Activated gamma-delta T cell treated with Interleukin-2 at 50 U/mL for 16 hours (primary cell): ENCODE measurements around the gene XYLT1.
A peak's percentile ranks its signal among the peaks of the same experiment; 100 is the strongest.

ENCODE experiments used
- DNase-seq: peaks from one replicate; pipeline ENCODE4 v3.0.0-alpha.2; 2020

Gene XYLT1

DNA sequence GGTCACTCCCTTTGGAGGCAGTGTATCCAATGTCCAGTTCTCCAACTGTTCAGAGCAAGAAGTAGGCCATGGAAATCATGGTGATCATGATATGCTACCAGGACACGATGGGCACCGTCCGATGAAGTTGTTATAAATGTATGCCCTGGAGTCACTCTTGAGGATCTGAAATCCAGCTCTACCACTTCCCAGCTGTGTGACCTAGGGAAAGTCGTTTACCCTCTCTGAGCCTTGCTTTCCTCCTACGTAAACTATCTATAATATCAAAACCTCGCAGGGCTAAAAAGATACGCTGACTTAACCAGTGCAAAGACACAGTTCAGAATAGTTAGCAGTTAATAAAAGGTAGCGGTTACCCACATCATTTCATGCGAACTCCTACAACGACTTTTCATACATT is 194.2 kb downstream of the XYLT1 start:
- no peak for DNase-seq

DNA sequence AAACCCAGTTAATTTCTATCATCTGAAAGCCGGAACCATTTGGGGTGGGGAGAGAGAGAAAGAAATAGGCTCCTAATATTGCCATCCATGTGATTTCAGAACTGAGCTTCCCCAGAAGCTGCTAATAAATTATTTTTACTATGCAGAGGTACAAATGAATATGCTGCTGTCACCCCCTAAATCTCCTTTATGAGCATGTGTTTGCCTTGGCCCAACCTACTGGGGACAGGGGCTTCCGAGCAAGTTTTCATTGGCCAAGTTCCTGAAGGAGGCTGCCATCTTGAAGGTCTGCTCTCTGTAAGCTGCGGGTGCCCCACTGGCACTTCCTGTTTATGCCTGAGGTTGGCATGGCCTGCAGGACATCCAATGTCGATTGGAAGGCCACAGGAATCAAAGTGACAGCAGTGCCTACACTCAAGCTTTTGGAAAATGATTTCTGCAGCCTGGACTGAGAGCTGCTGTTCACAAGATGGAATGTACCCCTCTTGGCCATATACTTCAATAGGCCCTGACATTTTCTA is 194.7 kb downstream of the XYLT1 start:
- DNase-seq, result no peak

DNA sequence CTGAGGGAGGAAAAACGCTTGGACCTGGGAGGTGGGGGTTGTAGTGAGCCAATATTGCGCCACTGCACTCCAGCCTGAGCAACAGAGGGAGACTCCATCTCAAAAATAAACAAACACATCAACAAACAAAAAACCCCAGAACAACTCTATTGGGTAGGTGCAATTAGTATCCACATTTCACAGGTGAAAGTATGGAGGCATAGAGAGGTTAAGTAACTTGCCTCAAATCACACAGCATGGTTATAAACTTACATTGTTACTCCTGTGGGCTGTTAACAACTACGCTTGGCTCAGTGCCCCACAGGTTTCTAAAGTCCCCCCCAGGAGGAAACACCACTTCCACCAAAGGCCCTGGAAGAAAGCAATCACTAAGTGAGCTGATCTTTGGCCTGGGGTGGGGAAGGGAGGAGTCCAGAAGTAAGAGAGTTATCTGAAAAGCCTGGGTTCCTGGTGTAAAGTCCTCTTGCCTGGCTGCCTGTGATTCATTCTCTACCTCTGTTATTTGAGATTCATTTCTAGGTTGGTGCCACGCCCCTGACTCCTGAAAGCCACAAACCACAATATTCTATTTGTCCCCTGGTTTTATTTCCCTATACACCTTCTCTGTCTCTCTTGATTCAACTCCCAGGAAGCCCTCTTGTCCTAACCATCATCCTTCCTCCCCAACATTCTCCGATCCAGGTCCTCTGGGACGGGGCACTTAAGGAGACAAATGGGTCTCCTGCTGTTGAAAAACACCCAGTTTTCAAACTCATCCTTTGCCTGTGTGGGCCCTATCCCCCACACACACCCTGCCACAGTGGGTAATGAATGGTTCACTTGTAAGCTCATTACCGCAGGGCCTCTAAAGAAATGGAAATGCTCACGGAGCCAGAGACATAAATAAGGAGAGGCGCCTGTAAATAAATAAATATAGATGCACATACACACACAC is 195.4 kb downstream of the XYLT1 start:
- no peak for DNase-seq

DNA sequence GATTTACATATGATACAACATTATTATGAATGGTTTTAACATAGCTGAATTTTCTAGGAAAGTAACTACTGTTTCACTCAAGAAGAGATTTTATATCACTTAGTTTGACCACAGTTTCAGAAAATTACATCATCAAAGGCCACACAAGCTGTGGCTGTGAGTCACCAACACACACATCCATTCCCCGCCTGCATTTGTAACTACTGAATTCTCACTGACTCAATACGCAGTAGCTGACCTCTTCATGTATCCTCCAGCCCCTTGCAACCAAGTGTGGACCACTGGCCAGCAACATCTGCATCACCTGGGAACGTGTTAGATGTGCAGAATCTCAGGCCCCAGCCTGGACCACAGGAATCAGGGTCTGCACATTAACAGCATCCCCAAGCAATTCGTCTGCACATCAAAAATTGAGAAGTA is 197.6 kb downstream of the XYLT1 start:
- DNase-seq, result peak; percentile 10

DNA sequence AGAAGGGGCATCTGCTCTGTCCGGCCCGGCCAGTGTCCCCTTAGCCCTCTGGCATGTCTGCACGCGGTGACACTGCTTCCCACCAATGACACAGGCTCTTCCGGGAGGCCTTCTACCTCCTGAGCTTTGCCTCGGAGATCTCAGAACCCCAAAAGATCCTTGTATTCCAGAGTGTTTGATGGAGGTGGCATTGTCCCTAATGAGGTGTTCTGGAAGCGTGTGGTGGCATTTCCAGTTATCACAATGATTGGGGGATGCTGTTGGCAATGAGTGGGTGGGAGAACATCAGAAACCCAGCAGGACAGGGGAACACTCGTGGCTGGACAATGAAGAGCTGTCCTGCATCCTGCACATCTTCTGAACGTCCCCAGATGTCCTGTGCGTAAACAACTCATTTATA is 198.0 kb downstream of the XYLT1 start:
- no peak for DNase-seq

DNA sequence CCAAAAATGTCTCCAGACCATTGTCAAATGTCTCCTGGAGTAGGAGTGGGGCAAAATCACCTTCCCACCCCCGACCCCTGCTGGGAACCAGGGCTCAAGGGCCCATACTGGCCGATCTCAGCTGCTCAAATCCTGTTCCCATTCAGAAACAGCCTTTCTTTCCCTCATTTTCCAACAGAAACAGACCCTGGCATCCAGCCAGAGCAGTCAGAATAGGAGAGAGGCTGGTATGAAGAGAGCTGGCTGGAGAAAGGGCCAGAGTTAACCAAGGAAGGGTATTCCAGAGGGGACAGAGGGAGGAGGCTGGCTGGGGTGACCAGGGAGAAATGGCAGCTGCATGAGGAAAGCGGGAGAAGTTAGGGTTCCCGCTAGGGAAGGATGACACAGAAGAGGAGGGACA is 199.1 kb downstream of the XYLT1 start:
- DNase-seq, result no peak

DNA sequence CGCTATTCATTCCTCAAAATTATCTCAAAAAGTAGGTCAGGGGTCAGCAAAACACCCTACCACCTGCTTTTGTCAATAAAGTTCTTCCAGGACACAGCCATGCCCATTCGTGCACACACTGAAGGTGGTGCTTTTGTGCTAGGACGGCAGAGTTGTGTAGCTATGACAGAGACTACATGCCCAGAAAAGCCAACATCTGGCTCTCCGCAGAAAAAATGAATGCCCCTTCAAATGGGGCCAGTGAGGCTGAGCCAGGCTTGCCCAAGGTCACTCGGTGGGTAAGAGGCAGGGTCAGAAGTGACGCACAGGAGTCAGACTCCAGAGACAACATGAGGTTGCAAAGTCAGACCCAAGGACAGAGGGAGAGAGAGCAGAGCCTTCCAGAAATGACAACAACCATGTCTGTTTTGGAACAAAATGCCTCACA is 200.1 kb downstream of the XYLT1 start:
- no peak for DNase-seq

DNA sequence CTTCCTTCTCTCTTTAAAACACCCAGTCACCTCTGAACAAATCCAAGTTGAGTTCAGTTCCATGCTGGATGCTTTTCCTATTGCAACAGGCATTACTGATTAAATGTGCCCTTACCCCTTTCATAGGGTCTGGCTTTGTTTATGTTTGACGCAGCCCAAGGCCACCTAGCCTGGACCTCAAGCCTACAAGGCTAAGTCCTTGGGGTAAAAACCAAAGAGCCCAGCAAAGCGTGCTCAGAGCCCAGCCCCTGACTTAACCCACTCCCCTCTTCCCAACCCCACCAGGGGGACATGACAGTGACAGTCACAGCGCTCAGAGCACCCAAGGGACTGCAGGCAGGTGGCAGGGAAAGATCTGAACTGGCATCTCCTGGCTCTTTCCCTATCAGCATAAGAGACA is 200.6 kb downstream of the XYLT1 start:
- DNase-seq, result no peak

DNA sequence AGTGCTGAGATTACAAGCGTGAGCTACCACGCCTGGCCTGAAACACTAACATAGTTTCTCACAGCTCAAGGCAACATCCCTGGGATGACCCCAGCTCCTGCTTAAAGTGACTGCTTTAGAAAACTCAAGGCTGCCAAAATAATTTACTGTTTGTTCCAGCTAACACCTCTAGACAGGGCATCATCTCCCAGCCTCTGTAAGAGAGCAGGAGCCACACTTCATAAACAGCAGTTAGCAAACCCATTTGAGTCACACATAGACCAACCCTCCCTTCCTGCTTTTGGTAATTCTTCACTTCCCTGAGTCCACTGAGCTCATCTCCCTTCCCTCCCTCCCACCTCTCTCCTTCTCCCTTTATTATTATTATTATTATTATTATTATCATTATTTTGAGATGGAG is 201.3 kb downstream of the XYLT1 start:
- DNase-seq, result no peak

DNA sequence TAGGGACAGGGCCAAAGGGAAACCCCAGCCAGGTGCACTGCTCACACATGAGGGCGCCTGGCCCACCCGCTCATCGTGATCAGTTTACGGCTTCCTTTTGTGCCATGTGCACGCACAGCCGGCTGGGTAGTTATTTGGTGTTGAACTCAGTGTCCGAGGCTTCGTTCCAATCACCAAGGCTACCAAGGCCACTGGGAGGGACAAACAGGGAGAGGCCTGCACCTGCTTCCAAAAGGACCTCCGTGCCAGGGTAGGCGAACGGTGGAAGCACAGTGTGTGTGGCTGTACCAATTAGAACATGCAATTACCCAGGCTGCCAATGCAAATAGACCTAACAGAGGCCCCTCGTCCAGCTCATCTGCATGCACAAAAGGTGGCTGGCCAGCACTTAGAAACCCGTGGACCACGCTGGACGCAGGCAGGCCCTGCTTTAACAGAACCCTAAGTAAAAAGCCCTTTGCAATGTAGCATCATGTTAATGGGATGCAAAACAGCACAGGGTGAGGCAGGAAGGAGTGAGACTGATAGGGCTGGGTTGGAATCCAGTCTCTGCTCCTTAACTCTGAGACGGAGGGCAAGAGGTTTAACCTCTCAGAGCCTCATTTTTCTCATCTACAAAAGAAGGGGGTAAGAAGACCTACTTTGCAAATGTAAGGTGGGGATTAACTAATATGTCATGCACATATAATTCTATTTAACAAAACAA is 204.0 kb downstream of the XYLT1 start:
- DNase-seq, result no peak

DNA sequence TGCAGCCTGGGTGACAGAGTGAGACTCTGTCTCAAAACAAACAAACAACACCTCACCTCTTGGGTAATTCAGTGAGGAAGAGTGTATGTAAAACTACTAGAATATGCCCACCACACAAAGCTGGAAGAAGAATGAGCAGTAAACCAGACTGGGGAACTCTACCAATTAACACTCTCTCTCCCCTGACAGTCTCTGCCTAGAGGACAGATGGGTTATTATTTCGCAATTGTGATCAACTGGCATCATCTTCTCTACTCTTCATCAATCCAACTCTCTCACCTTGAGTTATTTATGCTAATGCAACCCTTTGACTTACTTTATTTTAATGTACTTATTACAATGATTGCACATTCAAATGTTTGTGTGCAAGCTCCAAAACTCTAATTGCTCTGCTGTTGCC is 205.6 kb downstream of the XYLT1 start:
- no peak for DNase-seq

DNA sequence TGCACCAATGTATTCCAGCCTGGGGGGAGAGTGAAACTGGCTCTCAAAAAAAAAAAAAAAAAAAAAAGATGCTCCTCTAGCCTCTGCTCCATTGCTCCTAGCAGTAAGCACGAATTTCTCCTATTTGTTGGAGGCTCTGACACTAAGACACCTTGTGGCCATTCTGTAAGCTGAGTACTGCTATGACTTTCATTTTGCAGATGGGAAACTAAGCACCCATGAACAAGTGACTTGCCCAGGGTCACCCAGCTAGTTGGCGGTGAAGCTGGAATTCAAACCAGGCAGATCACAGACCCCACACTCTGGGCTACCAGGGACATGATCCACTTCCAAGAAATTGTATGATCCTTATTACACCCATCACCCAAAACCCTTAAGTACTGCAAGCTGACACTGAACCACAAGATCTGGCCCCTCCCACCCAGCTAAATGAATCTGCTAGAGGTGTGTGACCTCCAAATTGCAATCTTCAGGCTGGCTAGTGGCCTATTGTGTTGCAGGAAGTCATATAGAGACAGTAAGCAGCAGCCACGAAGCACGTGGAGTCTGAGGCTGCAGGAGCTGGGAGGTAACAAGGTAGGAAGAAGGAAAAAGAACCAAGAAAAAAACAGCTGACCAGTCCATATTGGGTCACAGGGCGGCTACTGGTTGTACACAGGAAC is 209.4 kb downstream of the XYLT1 start:
- no peak for DNase-seq

DNA sequence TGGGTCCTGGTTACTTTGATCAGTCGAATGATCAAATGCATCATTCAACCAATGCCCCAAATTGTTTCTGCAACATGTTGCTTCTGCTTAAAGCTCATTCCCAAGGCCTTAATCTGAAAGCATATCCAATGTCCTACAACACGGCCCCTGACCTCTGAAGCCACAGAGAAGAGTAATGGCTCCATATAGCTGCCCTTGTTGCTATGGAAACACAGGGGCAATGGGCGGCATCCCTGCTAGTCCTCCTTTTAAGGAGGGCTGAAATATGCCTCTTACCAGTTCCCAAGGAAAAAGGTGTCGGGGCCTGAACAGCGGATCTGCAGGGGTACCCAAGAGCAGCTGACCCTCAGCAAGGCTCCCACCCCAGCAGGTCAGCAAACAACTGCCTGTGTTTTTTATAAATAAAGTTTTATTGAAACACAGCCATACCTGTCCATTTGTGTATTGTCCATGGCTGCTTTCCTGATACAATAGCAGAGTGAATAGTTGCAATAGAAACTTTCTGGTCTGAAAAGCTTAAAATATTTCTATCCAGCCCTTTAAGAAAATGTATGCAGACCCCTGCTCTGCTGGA is 210.4 kb downstream of the XYLT1 start:
- DNase-seq, result no peak

DNA sequence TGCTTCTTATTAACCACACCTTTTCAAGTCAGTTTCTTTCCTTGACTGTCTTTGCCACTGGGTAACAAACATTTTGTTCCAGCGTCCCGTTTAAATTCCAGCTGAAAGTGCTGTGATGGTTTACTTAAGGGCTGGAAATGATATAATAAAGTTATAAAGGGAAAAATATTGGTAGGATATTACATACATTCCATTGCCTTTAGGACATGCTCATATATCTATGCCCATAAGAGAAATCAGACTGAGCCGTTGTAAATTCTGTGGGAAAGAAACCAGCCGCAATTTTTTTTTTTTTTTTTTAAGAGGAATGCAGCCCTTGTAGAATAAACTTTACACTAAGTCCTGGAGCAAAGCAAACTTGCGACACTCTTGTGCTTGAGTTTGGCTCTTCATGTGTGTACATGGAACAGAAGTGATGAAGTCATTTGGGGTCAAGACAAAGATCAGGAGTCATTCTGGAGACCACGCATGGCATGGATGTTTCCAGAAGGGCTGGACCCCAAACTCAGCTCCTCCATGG is 210.9 kb downstream of the XYLT1 start:
- no peak for DNase-seq

DNA sequence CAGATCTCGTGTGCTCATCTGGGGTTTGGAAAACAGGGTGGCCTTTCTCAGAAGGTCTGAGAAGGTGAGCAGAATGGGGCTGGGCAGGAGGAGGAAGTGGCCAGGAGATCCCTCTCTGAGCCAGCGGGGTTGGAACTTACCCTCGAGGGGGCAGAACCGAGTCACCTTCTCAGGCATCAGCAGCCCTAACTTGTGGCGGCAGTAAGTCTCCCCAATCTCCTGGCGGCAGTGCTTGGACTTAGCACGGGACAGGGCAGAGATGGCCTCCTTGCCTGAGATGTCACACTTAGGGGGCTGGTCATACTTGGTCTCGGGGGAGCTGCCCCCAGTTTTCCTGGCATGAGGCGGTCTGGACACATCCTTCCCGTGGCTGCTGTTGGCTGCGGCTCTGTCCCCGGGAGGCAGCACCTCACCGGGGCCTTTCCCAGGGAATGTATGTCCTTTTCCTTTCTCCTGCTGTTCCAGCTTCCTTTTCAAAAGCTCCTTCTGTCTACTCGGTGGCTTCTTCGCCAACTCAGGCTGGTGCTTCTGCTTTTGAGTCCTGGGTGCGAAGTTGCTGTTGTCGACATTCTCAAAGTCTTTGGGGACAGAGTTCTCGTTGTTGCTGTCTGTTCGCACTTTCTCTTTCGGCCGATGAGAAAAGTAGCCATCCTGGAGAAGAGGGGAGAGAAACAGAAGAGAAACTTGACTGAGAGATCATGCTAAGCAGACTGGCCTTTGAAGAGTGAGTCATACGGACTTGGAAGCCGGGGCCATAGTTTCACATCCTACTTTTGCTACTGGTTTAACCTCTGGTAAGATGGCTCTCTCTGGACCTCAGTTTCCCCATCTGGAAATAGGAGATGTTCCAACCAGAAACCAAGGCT is 211.7 kb downstream of the XYLT1 start:
- no peak for DNase-seq

DNA sequence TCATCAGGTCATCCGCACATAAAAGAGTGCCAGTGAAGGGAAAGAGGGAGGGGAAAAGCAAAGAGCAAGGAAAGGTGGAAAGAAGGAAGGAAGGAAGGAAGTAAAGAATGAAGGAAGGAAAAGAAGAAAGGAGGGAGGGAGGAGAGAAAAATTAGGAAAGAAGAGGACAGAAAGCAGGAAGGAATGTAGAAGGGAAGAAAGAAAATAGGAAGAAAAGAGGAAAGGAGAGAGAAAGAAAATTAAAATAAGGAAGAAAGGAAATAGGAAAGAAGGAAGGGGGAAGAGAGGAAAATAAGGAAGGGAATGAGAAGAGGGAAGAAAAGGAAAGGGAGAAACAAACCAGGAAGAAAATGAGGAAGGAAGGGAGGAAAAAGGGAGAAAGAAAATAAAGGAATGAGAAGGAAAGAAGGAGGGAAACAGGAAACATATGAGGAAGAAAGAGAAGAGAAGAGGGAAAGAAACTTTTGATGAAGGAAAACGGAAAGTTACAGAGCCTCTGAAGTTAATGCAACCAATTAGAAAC is 212.6 kb downstream of the XYLT1 start:
- DNase-seq, result no peak

DNA sequence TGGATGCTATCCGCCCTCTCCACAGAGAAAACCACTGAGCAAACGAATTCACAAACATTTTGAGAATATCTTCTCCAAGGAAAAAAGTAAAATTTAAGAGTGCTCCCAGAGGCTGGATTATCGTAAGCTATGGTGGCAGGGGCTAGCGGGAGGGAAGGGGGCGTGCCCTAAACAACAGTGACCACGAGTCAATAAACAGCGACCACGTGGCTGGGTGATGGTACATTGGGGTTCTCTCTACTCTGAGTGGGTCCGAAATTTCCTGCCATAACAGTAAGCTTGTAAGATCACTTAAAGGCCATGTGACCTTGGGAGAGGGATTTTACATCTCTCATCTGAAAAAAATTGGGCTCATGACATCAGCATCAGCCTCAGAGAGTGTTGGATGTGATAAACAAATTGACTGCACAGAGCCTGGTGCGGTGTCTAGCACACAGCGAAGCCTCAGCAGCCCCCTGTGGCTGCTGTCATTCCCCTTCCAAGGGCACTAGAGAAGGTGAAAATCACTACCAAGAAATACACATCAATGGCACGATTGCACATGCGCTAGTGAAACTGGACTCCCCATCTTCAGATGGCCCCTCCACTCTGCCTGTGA is 213.2 kb downstream of the XYLT1 start:
- DNase-seq, result no peak

DNA sequence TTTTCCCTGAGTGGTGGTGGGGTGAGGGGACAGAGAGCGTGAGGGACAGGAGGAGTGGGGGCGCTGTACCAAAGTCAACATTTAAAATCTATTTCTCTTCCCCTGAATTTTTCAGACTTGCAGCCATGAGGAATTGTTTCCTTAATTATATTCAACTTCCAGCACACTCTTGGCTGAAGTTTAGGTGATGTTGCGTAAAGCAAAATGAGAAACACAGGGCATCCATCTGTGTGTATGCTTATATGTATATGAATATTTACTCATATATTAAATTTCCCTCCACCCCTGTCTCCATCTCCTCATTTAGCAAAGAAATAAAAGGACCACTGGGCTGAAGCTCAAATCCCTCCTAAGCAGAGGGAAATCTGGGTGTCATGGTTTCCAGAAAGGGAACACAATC is 218.1 kb downstream of the XYLT1 start:
- DNase-seq, result no peak

DNA sequence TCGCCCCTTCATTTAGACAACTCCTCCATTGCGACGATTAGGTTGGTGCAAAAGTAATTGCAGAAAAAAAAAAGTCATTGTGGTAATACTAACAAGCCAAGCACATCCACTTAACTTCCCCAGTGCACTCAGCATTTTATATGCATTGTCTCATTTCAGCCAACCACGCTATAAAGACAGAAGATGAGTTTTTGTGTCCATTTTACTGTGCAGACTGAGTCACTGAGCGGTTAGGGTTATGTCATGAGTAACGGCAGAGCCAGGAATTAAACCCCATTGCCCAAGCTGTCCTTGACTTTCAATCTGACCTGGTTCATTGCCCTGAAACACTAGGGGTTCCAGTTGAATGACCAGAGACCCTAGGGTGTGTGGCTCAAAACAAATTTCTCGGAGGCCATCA is 218.7 kb downstream of the XYLT1 start:
- DNase-seq, result no peak

DNA sequence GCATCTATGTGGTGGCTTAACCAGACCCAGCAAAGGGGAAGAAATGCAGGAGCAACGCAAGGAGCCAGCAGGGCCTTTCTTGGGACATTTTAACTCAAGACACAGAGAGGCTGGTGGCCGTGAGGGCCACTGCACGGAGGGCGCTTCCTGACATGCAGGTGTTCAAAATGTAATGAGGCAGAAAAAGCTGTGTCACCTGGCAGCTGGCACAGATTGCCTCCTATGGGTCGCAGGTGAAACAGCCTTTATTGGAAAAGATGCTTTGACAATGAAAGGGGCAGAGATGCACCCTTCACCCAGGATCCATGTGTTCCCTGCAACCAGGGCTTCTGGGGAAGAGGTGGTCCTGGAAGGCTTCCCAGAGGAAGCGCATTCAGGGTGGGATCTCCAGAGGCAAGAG is 219.3 kb downstream of the XYLT1 start:
- no peak for DNase-seq
